ENCODE results near the gene TBC1D22A.

TBC1D22A gene

GRCh38 chr22:46737105-46737975 is 25.1 kb upstream of the TBC1D22A start:
- DNase-seq (ENCODE audit: low read depth), result peak; percentile 42

- peak; percentile 83 for DNase-seq (ENCODE audit: low read depth)
Measured at GRCh38 chr22:46737976-46738646, 24.3 kb upstream of the TBC1D22A start, which contains the start of gene CERK. CERK (minus strand) TSS chr22:46738252; CDS start chr22:46738148, 104 bp downstream.

- peak; percentile 52 for DNase-seq (ENCODE audit: low read depth)
Measured at GRCh38 chr22:46738647-46739093, 23.8 kb upstream of the TBC1D22A start.

GRCh38 chr22:46739094-46739870 is 23.2 kb upstream of the TBC1D22A start:
- DNase-seq (ENCODE audit: low read depth), result peak; percentile 83

GRCh38 chr22:46740910-46741780 is 21.3 kb upstream of the TBC1D22A start:
- DNase-seq (ENCODE audit: low read depth), result no peak

- no peak for DNase-seq (ENCODE audit: low read depth)
Measured at GRCh38 chr22:46741974-46742519, 20.4 kb upstream of the TBC1D22A start.

- peak; percentile 13 for DNase-seq (ENCODE audit: low read depth)
Measured at GRCh38 chr22:46742576-46743221, 19.8 kb upstream of the TBC1D22A start.

GRCh38 chr22:46744581-46744980 is 17.9 kb upstream of the TBC1D22A start:
- DNase-seq (ENCODE audit: low read depth), result no peak

- DNase-seq (ENCODE audit: low read depth), result no peak
Measured at GRCh38 chr22:46746192-46746591, 16.3 kb upstream of the TBC1D22A start.

GRCh38 chr22:46746620-46747019 is 15.8 kb upstream of the TBC1D22A start:
- DNase-seq (ENCODE audit: low read depth), result no peak

- DNase-seq (ENCODE audit: low read depth), result no peak
Measured at GRCh38 chr22:46747646-46748045, 14.8 kb upstream of the TBC1D22A start.

GRCh38 chr22:46748206-46748907 is 14.1 kb upstream of the TBC1D22A start:
- DNase-seq (ENCODE audit: low read depth), result no peak

GRCh38 chr22:46748908-46749675 is 13.4 kb upstream of the TBC1D22A start:
- peak; percentile 78 for DNase-seq (ENCODE audit: low read depth)

- peak; percentile 17 for DNase-seq (ENCODE audit: low read depth)
Measured at GRCh38 chr22:46749682-46750529, 12.5 kb upstream of the TBC1D22A start.

- DNase-seq (ENCODE audit: low read depth), result no peak
Measured at GRCh38 chr22:46750530-46750800, 12.0 kb upstream of the TBC1D22A start.

- DNase-seq (ENCODE audit: low read depth), result no peak
Measured at GRCh38 chr22:46750863-46751443, 11.5 kb upstream of the TBC1D22A start.

GRCh38 chr22:46752286-46752987 is 10.0 kb upstream of the TBC1D22A start:
- no peak for DNase-seq (ENCODE audit: low read depth)

- DNase-seq (ENCODE audit: low read depth), result no peak
Measured at GRCh38 chr22:46752988-46753310, 9.5 kb upstream of the TBC1D22A start.
